Pancreas (tissue), 10 donors: ENCODE measurements around the gene LPO. TPM values are rescaled to one million over a fixed set of nuclear protein-coding genes. Genes with fewer than 3 reads are reported as not detected.

Experiments
- ATAC-seq, 4 donors: fragments of 200-7000 bp; cut with Tn5 transposase; one replicate each; pipeline versions ENCODE4 v1.8.0 to v1.9.1; 2020; ENCODE audit warnings: mild to moderate bottlenecking in 4 of 4, moderate library complexity in 4 of 4
- DNase-seq, 6 donors: peaks; one replicate each; pipeline ENCODE4 v3.0.0-alpha.2; 2020
- FAIRE-seq: peaks from 2 replicates; lab custom pipeline; 2012; peaks lifted over from hg19 to GRCh38; lab: Jason Lieb, UNC
- H3K27ac ChIP-seq, 4 donors: fragments of 200-600 bp; sonication (generic); 1 replicate in 3 of 4; 2 replicates in 1 of 4; pipeline versions ENCODE4 v1.5.0 to v1.8.0; 2020
- H3K27me3 ChIP-seq, 4 donors: fragments of 200-600 bp; one replicate each; pipeline ENCODE4 v1.8.0; 2021
- H3K36me3 ChIP-seq, 3 donors: fragments of 200-600 bp; sonication (generic) in 1 of 3; one replicate each; pipeline versions ENCODE4 v1.5.0 to v1.8.0; 2020 to 2021
- H3K4me1 ChIP-seq, 3 donors: fragments of 200-600 bp; one replicate each; pipeline ENCODE4 v1.8.0; 2021
- H3K4me3 ChIP-seq, 4 donors: fragments of 200-600 bp; sonication (generic) in 2 of 4; one replicate each; pipeline versions ENCODE4 v1.5.0 to v1.8.0; 2020 to 2021
- H3K9me3 ChIP-seq, 4 donors: fragments of 200-600 bp; one replicate each; pipeline ENCODE4 v1.8.0; 2021
- CTCF ChIP-seq, 4 donors: fragments of 200-600 bp; sonication (generic) in 3 of 4; IDR thresholded peaks; one replicate each; pipeline versions ENCODE4 v1.5.0 to v1.8.0; 2021; ENCODE audit warnings: antibody characterized with exemption in 4 of 4
- WGBS, 2 donors: extraction: QIAGEN DNeasy Blood & Tissue Kit; methylation state at CpG; one replicate each; pipeline ENCODE4 v1.1.7; 2013; 5-methylcytosine and 5-hydroxymethylcytosine counted together
- intact Hi-C, 3 donors: fragments of 100-400 bp; cut with DNase I; formaldehyde crosslinking; loops; one replicate each; pipeline versions ENCODE4 v1.11.1 to v1.14.2; 2022
- polyA plus RNA-seq, 2 donors: library from polyadenylated mRNA; stranded (reverse); fragments of 200-250 nt; gene quantifications; one replicate each; pipeline ENCODE4 v1.2.3, GENCODE V29; 2013
- total RNA-seq, 6 donors: library from RNA; stranded (reverse); fragmentation: NEBNext Ultra II Directional in 4 of 6; extraction: Animal tissue kit (Norgen Biotek cat#: 25700) in 4 of 6; gene quantifications; one replicate each; pipeline versions ENCODE4 v1.2.1 to v1.2.4, GENCODE V29; 2021 to 2023
- donor health status: healthy with polysubstance abuse.
- donor health status: DM: no; HTN: no; CAD: no; lungs with moderate emphysema.
- donor health status: DM: no; HTN: no; CAD: no.
- donor health status: control.
- donor health status: control.
- donor health status: Bipolar disorder and iron deficiency.
- donor health status: DM: yes; HTN: yes; CAD: no.
- donor health status: DM: no; HTN: no; CAD: no.
- donor health status: DM: no; HTN: no; CAD: no.
- donor health status: DM: yes; HTN: yes; CAD: no.

LPO gene
- total and polyA plus RNA-seq, 8 donors, result 0.08 to 0.23 TPM; not detected in 6

- no peaks in the 10 kb centered on the region for H3K27me3 ChIP-seq
- peaks cover 0 to 6% (median 5%) of the 10 kb centered on the region in 3 donors for H3K4me1 ChIP-seq
- intact Hi-C loops, result no loop called here
- 44 to 46% methylated on average over 1 of the region's 1 CpG for WGBS, 2 donors
- H3K27ac ChIP-seq, result no peak overlapping the region
- FAIRE-seq, result no peak
- TF ChIP-seq CTCF (IDR thresholded peaks at IDR 0.05), result no peak
- no peak for DNase-seq
- no peaks in the 10 kb centered on the region for H3K36me3 ChIP-seq
- no peak for ATAC-seq
- H3K4me3 ChIP-seq, result no peak overlapping the region
- no peaks in the 10 kb centered on the region for H3K9me3 ChIP-seq
Observed at GRCh38 chr17:58224315-58224714, 14.1 kb upstream of the LPO start.

DNA sequence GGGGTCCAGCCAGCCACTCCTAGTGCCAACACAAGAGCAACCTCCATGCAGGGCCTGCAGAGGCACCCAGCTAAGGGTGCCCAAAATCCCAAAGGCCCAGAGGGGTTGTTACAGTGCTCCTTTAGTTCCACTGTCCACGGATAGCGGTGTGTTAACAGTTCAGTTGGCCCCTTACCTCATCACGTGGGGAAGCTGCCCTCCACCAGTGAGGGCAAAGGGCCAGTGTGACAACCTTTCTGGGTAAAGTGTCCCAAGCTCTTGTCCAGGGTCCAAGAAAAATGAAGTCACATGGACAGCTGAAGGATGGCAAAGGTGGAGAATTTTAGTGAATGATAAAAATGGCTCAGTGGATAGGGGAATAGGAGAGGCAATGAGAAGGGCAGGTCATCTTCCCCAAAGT, 10.7 kb upstream of the LPO start:
- H3K27me3 ChIP-seq, result no peaks in the 10 kb centered on the region
- H3K27ac ChIP-seq, result no peak overlapping the region
- H3K4me1 ChIP-seq, result no peaks in the 10 kb centered on the region
- no peak for TF ChIP-seq CTCF (IDR thresholded peaks at IDR 0.05)
- ATAC-seq (no peak), DNase-seq (no peak), FAIRE-seq (no peak)
- no peaks in the 10 kb centered on the region for H3K36me3 ChIP-seq
- intact Hi-C loops, result no loop called here
- no peaks in the 10 kb centered on the region for H3K9me3 ChIP-seq
- 64 to 72% methylated on average over 3 of the region's 3 CpGs for WGBS, 2 donors
- H3K4me3 ChIP-seq, result no peak overlapping the region

DNA sequence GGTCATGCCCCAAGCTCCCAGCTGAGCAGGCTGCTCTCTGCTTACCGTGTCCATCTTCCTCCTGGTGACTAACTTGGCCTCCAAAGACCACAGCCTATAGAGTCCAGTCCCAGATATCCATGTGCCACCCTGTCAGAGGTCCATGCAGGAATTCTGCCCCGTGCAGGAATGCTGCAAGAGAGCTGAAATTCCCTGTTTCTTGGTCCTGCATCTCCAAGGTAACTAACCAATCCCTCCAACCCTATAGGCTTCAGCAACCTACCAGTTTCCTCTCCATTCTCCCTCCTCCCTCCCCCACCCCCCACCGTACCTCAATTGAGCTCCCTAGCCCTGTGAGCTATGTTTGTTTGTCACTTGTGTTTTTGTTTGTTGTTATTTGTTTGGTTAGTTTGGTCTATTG, 9.7 kb upstream of the LPO start:
- Histone ChIP-seq H3K4me1 (no peaks in the 10 kb centered on the region), H3K27me3 (no peaks in the 10 kb centered on the region), H3K27ac (no peak overlapping the region), H3K4me3 (no peak overlapping the region), H3K36me3 (no peaks in the 10 kb centered on the region), H3K9me3 (no peaks in the 10 kb centered on the region)
- DNase-seq (no peak), ATAC-seq (no peak), FAIRE-seq (no peak)
- no peak for TF ChIP-seq CTCF (IDR thresholded peaks at IDR 0.05)
- 30 to 34% methylated on average over 3 of the region's 3 CpGs for WGBS, 2 donors
- intact Hi-C loops, result no loop called here

- H3K4me1 ChIP-seq, result no peaks in the 10 kb centered on the region
- FAIRE-seq (no peak), DNase-seq (no peak), ATAC-seq (no peak)
- no peaks in the 10 kb centered on the region for H3K27me3 ChIP-seq
- no peaks in the 10 kb centered on the region for H3K36me3 ChIP-seq
- intact Hi-C loops, result no loop called here
- no peak for TF ChIP-seq CTCF (IDR thresholded peaks at IDR 0.05)
- H3K4me3 ChIP-seq, result no peak overlapping the region
- WGBS, 2 donors, result 68 to 70% methylated on average over 1 of the region's 1 CpG
- no peak overlapping the region for H3K27ac ChIP-seq
- no peaks in the 10 kb centered on the region for H3K9me3 ChIP-seq
Observed at GRCh38 chr17:58229384-58229783, 9.0 kb upstream of the LPO start.

DNA sequence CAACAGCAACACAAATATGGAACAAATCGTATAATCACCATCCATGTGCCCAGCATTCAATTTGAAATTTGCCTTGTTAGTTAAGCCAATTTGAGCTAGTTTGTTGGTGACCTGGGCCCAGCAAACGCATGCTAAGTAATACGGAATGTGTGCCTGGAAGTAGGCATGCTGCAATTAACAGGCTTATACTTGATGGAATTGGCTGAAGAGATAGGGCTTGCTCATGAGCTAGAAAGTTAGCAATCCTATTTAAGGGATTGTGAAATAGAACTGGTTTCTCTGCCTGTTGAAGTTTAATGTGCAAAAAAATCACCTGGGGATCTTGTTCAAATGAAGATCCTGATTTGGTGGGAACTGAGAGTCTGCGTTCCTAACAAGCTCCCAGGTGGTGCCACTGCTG, 8.5 kb upstream of the LPO start:
- Histone ChIP-seq H3K4me3 (no peak overlapping the region), H3K36me3 (no peaks in the 10 kb centered on the region), H3K27ac (no peak overlapping the region), H3K27me3 (no peaks in the 10 kb centered on the region), H3K9me3 (no peaks in the 10 kb centered on the region), H3K4me1 (no peaks in the 10 kb centered on the region)
- intact Hi-C loops, result no loop called here
- ATAC-seq (no peak), DNase-seq (no peak), FAIRE-seq (no peak)
- TF ChIP-seq CTCF (IDR thresholded peaks at IDR 0.05), result no peak
- WGBS, 2 donors, result 86 to 89% methylated on average over 4 of the region's 4 CpGs
